Mesothelial cell of epicardium (in vitro differentiated cells): Measurements from ENCODE around the gene GHRHR. TPM values are rescaled to one million over a fixed set of nuclear protein-coding genes. Genes with fewer than 3 reads are reported as not detected.

ENCODE experiments used
- DNase-seq, 2 experiments: peaks; one replicate each; pipeline ENCODE4 v3.0.0; 2021; ENCODE audit warnings: low spot score in 2 of 2; ENCODE audit not compliant: unreplicated experiment in 2 of 2
- H3K27ac Mint-ChIP-seq: 2 replicates; pipeline ENCODE4 v1.8.0; 2021; ENCODE audit warnings: mixed read lengths
- H3K27me3 Mint-ChIP-seq: 2 replicates; pipeline ENCODE4 v1.8.0; 2021; ENCODE audit warnings: low read depth, mixed read lengths
- H3K36me3 Mint-ChIP-seq: 2 replicates; pipeline ENCODE4 v1.8.0; 2021; ENCODE audit warnings: mixed read lengths
- H3K4me1 Mint-ChIP-seq: 2 replicates; pipeline ENCODE4 v1.8.0; 2021; ENCODE audit warnings: mixed read lengths
- H3K4me3 Mint-ChIP-seq: 2 replicates; pipeline ENCODE4 v1.8.0; 2021; ENCODE audit warnings: mild to moderate bottlenecking, moderate library complexity, mixed read lengths
- H3K9me3 Mint-ChIP-seq: 2 replicates; pipeline ENCODE4 v1.8.0; 2021; ENCODE audit warnings: mixed read lengths
- total RNA-seq: library from RNA; stranded (reverse); gene quantifications from 3 replicates; pipeline ENCODE4 v1.2.1, GENCODE V29; 2021
- TF ChIP-seq, protein P1 (sequence below): fragments of 200-600 bp; sonication (generic); IDR thresholded peaks from one replicate; pipeline ENCODE4 v1.5.0; 2021; ENCODE audit warnings: antibody characterized with exemption; ENCODE audit not compliant: unreplicated experiment

GHRHR gene
- total RNA-seq, 1 donor from 2014 or later = not detected

DNA sequence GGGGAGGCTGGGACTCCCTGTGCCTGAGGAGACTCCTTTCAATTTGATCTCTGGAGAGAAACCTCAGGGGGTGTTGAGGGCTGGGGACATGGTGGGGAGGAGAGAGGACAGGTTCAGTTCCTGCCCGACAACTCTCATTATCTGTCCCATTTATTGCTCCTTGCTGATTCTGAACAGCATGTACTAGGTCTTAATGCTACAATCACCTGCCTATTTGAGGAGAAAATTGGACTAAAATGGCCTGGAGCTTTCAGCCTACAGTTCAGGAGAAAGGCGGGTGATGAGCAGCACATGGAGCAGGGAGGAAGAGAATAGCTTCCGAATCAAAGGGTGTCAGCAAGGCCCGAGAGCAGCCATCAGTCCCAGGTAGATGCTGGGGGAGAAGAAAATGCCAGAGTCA, 58.4 kb downstream of the GHRHR start:
- H3K9me3 Mint-ChIP-seq = no peaks in the 10 kb centered on the region
- H3K27me3 Mint-ChIP-seq = peaks cover 14% of the 10 kb centered on the region
- peaks cover 7% of the 10 kb centered on the region for H3K4me1 Mint-ChIP-seq
- DNase-seq = no peak
- H3K36me3 Mint-ChIP-seq = no peaks in the 10 kb centered on the region
- TF ChIP-seq, protein P1, sequence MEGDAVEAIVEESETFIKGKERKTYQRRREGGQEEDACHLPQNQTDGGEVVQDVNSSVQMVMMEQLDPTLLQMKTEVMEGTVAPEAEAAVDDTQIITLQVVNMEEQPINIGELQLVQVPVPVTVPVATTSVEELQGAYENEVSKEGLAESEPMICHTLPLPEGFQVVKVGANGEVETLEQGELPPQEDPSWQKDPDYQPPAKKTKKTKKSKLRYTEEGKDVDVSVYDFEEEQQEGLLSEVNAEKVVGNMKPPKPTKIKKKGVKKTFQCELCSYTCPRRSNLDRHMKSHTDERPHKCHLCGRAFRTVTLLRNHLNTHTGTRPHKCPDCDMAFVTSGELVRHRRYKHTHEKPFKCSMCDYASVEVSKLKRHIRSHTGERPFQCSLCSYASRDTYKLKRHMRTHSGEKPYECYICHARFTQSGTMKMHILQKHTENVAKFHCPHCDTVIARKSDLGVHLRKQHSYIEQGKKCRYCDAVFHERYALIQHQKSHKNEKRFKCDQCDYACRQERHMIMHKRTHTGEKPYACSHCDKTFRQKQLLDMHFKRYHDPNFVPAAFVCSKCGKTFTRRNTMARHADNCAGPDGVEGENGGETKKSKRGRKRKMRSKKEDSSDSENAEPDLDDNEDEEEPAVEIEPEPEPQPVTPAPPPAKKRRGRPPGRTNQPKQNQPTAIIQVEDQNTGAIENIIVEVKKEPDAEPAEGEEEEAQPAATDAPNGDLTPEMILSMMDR = no peak
- no peak overlapping the region for H3K27ac Mint-ChIP-seq
- no peak overlapping the region for H3K4me3 Mint-ChIP-seq

DNA sequence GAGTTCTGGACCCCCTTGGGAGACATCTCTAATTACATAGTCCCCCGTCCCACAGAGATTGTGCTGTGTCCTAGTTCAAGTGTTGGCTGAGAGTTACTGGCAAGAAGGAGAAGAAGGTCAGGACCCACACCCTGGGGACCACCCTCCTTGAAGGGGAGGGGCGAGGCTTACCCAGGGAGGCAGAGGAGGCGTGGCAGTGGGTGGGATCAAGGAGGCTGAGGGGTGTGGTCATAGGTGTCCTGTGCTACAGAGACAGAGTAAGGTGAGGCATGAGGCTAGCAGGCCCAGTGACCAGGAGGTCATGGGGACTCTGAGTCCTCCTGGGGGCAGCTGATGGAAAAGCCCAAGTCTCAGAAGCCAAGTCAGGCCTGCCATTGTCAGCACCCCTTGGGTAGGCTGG, 59.0 kb downstream of the GHRHR start:
- H3K4me1 Mint-ChIP-seq = peaks cover 13% of the 10 kb centered on the region
- H3K9me3 Mint-ChIP-seq = no peaks in the 10 kb centered on the region
- H3K27ac Mint-ChIP-seq = no peak overlapping the region
- H3K27me3 Mint-ChIP-seq = peaks cover 14% of the 10 kb centered on the region
- no peak for DNase-seq
- H3K4me3 Mint-ChIP-seq = no peak overlapping the region
- TF ChIP-seq, protein P1 = no peak
- H3K36me3 Mint-ChIP-seq = no peaks in the 10 kb centered on the region

DNA sequence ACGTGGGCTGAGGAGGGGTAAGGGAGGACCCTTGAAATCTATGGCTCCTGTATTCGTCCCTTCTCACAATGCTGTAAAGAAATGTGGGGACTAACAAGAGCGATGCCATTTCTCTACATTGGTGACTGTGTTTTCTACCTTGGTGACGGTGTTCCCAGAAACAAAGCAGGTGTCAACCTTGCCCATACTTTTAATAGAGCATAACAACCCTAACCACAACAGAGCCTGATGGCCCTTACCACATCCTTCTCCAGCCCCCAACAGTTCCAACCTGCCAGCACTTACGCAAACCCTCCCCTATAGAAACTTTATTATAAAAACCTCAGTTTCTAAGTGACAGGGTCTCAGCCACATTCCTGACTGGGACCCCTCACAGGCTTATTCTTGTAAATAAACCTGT, 60.1 kb downstream of the GHRHR start:
- H3K4me3 Mint-ChIP-seq = no peak overlapping the region
- DNase-seq = no peak
- H3K36me3 Mint-ChIP-seq = no peaks in the 10 kb centered on the region
- H3K27ac Mint-ChIP-seq = no peak overlapping the region
- no peaks in the 10 kb centered on the region for H3K9me3 Mint-ChIP-seq
- TF ChIP-seq, protein P1 = no peak
- peaks cover 14% of the 10 kb centered on the region for H3K27me3 Mint-ChIP-seq
- peaks cover 13% of the 10 kb centered on the region for H3K4me1 Mint-ChIP-seq

DNA sequence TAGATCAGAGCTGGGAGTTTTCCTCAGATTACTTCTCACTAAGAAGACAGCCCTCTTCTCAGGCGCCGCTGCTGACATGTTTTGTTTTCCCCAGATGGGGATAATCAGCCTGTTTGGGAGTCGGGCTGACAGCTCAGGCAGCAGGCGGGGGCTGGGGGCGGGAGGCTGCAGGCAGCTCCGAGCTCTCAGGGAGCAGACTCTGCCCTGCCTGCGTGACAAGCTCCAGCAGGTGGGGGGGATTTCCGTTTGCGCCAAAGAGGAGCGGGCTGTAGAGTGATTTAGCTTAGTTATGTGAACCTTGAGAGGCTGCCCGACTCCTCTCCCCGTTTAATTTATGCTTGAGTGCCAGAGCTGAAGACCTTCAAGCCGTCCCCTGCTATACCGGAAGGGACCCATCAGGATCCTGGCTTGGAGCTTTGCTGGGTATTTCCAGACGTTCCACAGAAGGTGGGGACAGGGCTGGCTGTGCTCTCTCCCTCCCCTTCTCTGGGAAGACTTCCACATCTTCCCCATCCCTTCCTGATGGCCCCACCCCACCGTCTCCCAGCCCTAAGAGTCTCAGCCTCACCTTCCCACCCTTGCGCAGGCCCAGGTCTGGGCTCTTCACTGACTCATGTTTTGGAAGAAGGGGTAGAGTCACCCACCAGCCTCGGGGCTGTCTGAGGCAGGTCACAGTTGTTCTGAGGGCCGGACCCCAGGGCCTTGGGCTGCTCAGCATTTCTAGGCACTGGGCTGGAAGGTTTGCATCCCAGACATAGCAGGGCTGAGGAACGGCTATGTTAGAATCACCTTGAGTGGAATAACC, 63.6 kb downstream of the GHRHR start:
- Mint-ChIP-seq H3K9me3 (no peaks in the 10 kb centered on the region), H3K4me3 (peak overlapping the region; percentile 33), H3K27me3 (peaks cover 16% of the 10 kb centered on the region), H3K4me1 (peaks cover 13% of the 10 kb centered on the region), H3K36me3 (no peaks in the 10 kb centered on the region), H3K27ac (peak overlapping the region; percentile 34)
- peak in 1 of 2 experiments; percentile 57 for DNase-seq
- TF ChIP-seq, protein P1 = no peak

DNA sequence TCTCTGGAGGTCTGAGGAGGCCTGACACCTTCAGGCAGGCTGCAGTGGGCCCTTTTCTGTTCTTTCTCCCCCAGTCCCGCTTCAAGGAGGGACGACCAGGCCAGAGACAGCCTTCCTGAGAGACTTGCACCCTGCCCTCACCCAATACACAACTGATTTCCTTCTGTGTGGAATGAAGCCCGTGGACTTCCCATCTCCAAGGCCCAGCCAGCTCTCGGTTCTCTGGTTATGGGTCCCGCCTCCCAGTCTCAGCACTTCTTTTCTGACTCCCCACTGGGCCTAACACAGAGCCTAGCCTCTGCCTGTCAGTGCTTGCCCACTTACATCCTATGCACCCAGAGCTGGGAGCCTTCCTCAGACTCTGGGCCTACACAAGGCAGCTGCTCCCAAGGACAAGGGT, 64.3 kb downstream of the GHRHR start:
- Mint-ChIP-seq H3K27ac (no peak overlapping the region), H3K9me3 (no peaks in the 10 kb centered on the region), H3K27me3 (peaks cover 22% of the 10 kb centered on the region), H3K4me3 (no peak overlapping the region), H3K36me3 (no peaks in the 10 kb centered on the region), H3K4me1 (peaks cover 13% of the 10 kb centered on the region)
- TF ChIP-seq, protein P1 = no peak
- DNase-seq = no peak
